ENCODE results near the gene SMAD3.

The SMAD3 gene

DNA sequence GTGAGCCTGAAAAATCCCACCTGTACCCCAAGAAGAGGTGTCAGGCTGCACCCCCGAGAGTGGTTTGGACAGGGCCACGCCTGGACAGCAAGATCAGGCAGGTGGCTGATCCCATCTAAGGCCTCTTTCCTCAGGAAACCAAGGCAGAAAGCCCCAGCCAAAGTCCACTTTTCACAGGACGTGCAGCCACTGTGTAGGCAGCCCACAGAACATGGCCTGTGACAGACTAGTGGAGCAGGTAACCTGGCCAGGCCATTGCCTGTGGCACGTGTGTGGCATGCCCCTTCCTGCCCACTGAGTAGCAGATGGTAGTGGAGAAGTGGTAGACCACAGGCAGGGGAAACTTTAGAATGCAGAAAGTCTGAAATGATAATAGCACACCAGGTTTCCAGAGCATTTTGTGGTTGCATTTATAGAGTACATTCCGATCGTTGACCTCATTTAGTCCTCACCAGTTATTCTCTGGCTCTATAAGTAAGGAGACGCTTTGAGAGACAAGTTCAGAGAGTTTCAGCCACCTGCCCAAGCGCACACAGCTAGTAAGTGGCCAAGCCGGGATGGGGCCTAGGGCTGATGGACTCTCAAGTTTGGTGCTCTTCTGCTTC is 120.3 kb downstream of the SMAD3 start:
- Histone ChIP-seq H3K4me3 (ENCODE audit: low read depth in 1 of 2, low read length in 2 of 2) (no peak overlapping the region), H3K36me3 (ENCODE audit: insufficient read depth, low read length) (no peaks in the 10 kb centered on the region), H3K79me2 (ENCODE audit: insufficient read depth, low read length) (no peaks in the 10 kb centered on the region), H4K20me1 (ENCODE audit: insufficient read depth, low read length) (0 out of 2 replicates have a peak, but pooled peaks cover 4% of the 10 kb centered on the region), H3K9ac (ENCODE audit: low read depth, low read length) (no peak overlapping the region), H3K4me1 (ENCODE audit: insufficient read depth, low read length) (no peaks in the 10 kb centered on the region), H3K4me2 (ENCODE audit: insufficient read depth, low read length) (no peak overlapping the region), H3K27me3 (ENCODE audit: insufficient read depth, low read length, poor library complexity) (no peaks in the 10 kb centered on the region), H3K27ac (ENCODE audit: low read length) (no peak overlapping the region), H3K9me3 (ENCODE audit: insufficient read depth, low read length, severe bottlenecking) (no peaks in the 10 kb centered on the region), H2AFZ (ENCODE audit: low read depth, low read length) (no peak overlapping the region)
- DNase-seq (no peak), ATAC-seq (ENCODE audit: insufficient read depth, low read depth) (no peak)
- TF ChIP-seq EZH2 (IDR thresholded peaks at IDR 0.05; ENCODE audit: borderline replicate concordance, low read depth, low read length, severe bottlenecking) (no peak), CTCF (IDR thresholded peaks at IDR 0.05; ENCODE audit: borderline replicate concordance, extremely low read depth, low read length, poor library complexity, severe bottlenecking) (no peak)

DNA sequence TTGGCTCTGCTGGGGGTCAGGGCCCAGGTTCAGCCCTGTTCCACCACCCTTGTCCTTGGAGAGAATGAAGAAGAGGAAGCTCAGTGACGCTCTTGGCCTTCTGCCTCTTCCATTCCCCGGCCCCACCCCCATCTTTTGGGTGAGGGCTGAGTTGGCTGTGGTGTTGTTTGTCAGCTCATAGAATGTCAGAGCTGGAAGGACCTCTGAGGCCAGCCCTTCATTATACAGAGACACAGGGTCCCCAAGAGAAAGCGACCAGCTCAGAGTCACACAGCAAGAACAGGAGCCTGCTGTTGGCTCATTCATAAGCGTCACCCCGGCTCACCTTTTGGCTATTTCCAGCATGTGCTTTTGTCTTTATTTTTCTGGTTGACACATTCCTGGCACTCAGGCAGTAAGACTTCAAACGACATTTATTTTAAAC is 120.8 kb downstream of the SMAD3 start:
- no peak overlapping the region for H3K27ac ChIP-seq (ENCODE audit: low read length)
- no peak for TF ChIP-seq CTCF (IDR thresholded peaks at IDR 0.05; ENCODE audit: borderline replicate concordance, extremely low read depth, low read length, poor library complexity, severe bottlenecking)
- no peak for TF ChIP-seq EZH2 (IDR thresholded peaks at IDR 0.05; ENCODE audit: borderline replicate concordance, low read depth, low read length, severe bottlenecking)

GRCh38 chr15:67186688-67187087 is 121.3 kb downstream of the SMAD3 start:
- Histone ChIP-seq H3K9me3 (ENCODE audit: insufficient read depth, low read length, severe bottlenecking) (no peaks in the 10 kb centered on the region), H3K9ac (ENCODE audit: low read depth, low read length) (no peak overlapping the region), H4K20me1 (ENCODE audit: insufficient read depth, low read length) (0 out of 2 replicates have a peak, but pooled peaks cover 4% of the 10 kb centered on the region), H3K79me2 (ENCODE audit: insufficient read depth, low read length) (no peaks in the 10 kb centered on the region), H2AFZ (ENCODE audit: low read depth, low read length) (no peak overlapping the region), H3K4me2 (ENCODE audit: insufficient read depth, low read length) (no peak overlapping the region), H3K36me3 (ENCODE audit: insufficient read depth, low read length) (no peaks in the 10 kb centered on the region), H3K4me3 (ENCODE audit: low read depth in 1 of 2, low read length in 2 of 2) (no peak overlapping the region), H3K4me1 (ENCODE audit: insufficient read depth, low read length) (no peaks in the 10 kb centered on the region), H3K27me3 (ENCODE audit: insufficient read depth, low read length, poor library complexity) (no peaks in the 10 kb centered on the region), H3K27ac (ENCODE audit: low read length) (no peak overlapping the region)
- ATAC-seq (ENCODE audit: insufficient read depth, low read depth) (no peak), DNase-seq (no peak)
- TF ChIP-seq CTCF (IDR thresholded peaks at IDR 0.05; ENCODE audit: borderline replicate concordance, extremely low read depth, low read length, poor library complexity, severe bottlenecking), result no peak
- no peak for TF ChIP-seq EZH2 (IDR thresholded peaks at IDR 0.05; ENCODE audit: borderline replicate concordance, low read depth, low read length, severe bottlenecking)

More for the DNA sequence above, 120.8 kb downstream of the SMAD3 start:
- H3K36me3 ChIP-seq (ENCODE audit: insufficient read depth, low read length), result no peaks in the 10 kb centered on the region
- no peak overlapping the region for H3K9ac ChIP-seq (ENCODE audit: low read depth, low read length)
- no peak for ATAC-seq (ENCODE audit: insufficient read depth, low read depth)
- H3K27me3 ChIP-seq (ENCODE audit: insufficient read depth, low read length, poor library complexity), result no peaks in the 10 kb centered on the region
- no peaks in the 10 kb centered on the region for H3K79me2 ChIP-seq (ENCODE audit: insufficient read depth, low read length)
- no peak overlapping the region for H3K4me2 ChIP-seq (ENCODE audit: insufficient read depth, low read length)
- H3K9me3 ChIP-seq (ENCODE audit: insufficient read depth, low read length, severe bottlenecking), result no peaks in the 10 kb centered on the region
- no peak overlapping the region for H3K4me3 ChIP-seq (ENCODE audit: low read depth in 1 of 2, low read length in 2 of 2)
- DNase-seq, result no peak
- no peak overlapping the region for H2AFZ ChIP-seq (ENCODE audit: low read depth, low read length)
- no peaks in the 10 kb centered on the region for H3K4me1 ChIP-seq (ENCODE audit: insufficient read depth, low read length)
- H4K20me1 ChIP-seq (ENCODE audit: insufficient read depth, low read length), result 0 out of 2 replicates have a peak, but pooled peaks cover 4% of the 10 kb centered on the region
